Measurements from ENCODE around the gene KANK3. TPM values are rescaled to one million over a fixed set of nuclear protein-coding genes. Genes with fewer than 3 reads are reported as not detected.

The KANK3 gene
- total RNA-seq, 3 donors from 2014 or later (not counting 1 experiment from before 2014, with no cell fraction given) = 5.7 to 16.9 (median 8.4) TPM

DNA sequence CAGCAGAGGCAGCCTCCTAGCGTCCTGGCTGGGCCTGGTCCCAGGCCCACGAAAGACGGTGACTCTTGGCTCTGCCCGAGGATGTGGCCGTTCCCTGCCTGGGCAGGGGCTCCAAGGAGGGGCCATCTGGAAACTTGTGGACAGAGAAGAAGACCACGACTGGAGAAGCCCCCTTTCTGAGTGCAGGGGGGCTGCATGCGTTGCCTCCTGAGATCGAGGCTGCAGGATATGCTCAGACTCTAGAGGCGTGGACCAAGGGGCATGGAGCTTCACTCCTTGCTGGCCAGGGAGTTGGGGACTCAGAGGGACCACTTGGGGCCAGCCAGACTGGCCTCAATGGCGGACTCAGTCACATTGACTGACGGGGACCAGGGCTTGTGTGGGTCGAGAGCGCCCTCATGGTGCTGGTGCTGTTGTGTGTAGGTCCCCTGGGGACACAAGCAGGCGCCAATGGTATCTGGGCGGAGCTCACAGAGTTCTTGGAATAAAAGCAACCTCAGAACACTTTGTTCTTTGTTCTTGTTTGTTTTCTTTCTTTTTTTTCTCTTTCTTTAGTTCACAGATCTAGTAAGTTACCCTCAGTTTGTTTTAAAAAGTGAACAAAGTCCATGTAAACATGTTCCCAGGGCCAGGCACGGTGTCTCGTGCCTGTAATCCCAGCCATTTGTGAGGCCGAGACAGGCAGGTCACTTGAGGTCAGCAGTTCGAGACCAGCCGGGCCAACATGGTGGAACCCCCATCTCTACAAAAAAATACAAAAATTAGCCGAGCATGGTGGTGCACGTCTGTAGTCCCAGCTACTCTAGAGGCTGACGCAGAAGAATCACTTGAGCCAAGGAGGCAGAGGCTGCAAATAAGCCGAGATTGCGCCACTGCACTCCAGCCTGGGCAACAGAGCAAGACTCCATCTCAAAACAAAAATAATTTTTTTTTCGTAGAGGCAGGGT lies 31.1 kb upstream of the KANK3 start:
- 92% methylated on average over 26 of the region's 26 CpGs for WGBS (ENCODE audit: insufficient coverage)
- ATAC-seq (no peak), DNase-seq (no peak)
- Histone ChIP-seq H3K4me3 (ENCODE audit: low read length) (no peak overlapping the region), H3K9me3 (ENCODE audit: control insufficient read depth, insufficient read depth, low read length) (no peaks in the 10 kb centered on the region), H3K27me3 (ENCODE audit: control insufficient read depth, insufficient read depth, low read length) (no peaks in the 10 kb centered on the region), H3K4me1 (ENCODE audit: control insufficient read depth, insufficient read depth, low read length) (peaks cover 3% of the 10 kb centered on the region), H3K36me3 (ENCODE audit: control insufficient read depth, insufficient read depth, low read length) (no peaks in the 10 kb centered on the region), H3K27ac (ENCODE audit: low read length) (no peak overlapping the region)
- Mint-ChIP-seq H3K4me3 (no peak overlapping the region), H3K4me1 (no peaks in the 10 kb centered on the region), H3K27ac (no peak overlapping the region), H3K36me3 (no peaks in the 10 kb centered on the region), H3K9me3 (no peaks in the 10 kb centered on the region), H3K27me3 (ENCODE audit: low read depth in 2 of 2) (no peaks in the 10 kb centered on the region)
- TF ChIP-seq, protein P1, sequence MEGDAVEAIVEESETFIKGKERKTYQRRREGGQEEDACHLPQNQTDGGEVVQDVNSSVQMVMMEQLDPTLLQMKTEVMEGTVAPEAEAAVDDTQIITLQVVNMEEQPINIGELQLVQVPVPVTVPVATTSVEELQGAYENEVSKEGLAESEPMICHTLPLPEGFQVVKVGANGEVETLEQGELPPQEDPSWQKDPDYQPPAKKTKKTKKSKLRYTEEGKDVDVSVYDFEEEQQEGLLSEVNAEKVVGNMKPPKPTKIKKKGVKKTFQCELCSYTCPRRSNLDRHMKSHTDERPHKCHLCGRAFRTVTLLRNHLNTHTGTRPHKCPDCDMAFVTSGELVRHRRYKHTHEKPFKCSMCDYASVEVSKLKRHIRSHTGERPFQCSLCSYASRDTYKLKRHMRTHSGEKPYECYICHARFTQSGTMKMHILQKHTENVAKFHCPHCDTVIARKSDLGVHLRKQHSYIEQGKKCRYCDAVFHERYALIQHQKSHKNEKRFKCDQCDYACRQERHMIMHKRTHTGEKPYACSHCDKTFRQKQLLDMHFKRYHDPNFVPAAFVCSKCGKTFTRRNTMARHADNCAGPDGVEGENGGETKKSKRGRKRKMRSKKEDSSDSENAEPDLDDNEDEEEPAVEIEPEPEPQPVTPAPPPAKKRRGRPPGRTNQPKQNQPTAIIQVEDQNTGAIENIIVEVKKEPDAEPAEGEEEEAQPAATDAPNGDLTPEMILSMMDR (IDR thresholded peaks at IDR 0.05) = no peak
- intact Hi-C loops (cut with micrococcal nuclease) = no loop called here

DNA sequence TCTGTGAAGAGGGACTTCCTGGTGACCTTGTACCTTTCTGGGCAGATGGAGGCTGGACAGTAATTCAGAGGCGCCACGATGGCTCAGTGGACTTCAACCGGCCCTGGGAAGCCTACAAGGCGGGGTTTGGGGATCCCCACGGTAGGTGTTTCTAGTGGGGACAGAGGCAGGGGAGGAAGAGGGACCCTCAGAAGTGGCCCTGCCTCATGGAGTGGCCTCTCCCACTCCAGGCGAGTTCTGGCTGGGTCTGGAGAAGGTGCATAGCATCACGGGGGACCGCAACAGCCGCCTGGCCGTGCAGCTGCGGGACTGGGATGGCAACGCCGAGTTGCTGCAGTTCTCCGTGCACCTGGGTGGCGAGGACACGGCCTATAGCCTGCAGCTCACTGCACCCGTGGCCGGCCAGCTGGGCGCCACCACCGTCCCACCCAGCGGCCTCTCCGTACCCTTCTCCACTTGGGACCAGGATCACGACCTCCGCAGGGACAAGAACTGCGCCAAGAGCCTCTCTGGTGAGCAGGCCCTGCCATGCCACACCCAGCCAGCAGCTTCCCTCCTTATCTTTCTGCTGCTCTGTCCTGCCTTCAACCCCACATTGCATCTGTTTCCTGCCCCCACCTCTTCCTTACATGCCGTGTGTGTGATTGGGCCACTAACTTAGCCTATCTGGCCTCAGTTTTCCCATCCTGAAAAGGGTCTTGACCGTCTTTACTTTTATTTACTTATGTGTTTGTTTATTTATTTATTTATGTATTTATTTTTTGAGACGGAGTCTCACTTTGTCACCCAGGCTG lies 28.1 kb upstream of the KANK3 start:
- Histone ChIP-seq H3K27me3 (ENCODE audit: control insufficient read depth, insufficient read depth, low read length) (peaks cover 3% of the 10 kb centered on the region), H3K36me3 (ENCODE audit: control insufficient read depth, insufficient read depth, low read length) (no peaks in the 10 kb centered on the region), H3K27ac (ENCODE audit: low read length) (no peak overlapping the region), H3K4me3 (ENCODE audit: low read length) (no peak overlapping the region), H3K4me1 (ENCODE audit: control insufficient read depth, insufficient read depth, low read length) (no peaks in the 10 kb centered on the region), H3K9me3 (ENCODE audit: control insufficient read depth, insufficient read depth, low read length) (no peaks in the 10 kb centered on the region)
- H3K27me3 Mint-ChIP-seq (ENCODE audit: low read depth in 2 of 2) = peaks cover 0 to 11% of the 10 kb centered on the region in 2 donors
- no peak overlapping the region for H3K27ac Mint-ChIP-seq
- DNase-seq (no peak), ATAC-seq (no peak)
- H3K36me3 Mint-ChIP-seq = no peaks in the 10 kb centered on the region
- no peak overlapping the region for H3K4me3 Mint-ChIP-seq
- 86% methylated on average over 26 of the region's 28 CpGs for whole genome bisulfite sequencing (ENCODE audit: insufficient coverage)
- TF ChIP-seq, protein P1 (IDR thresholded peaks at IDR 0.05) = no peak
- no peaks in the 10 kb centered on the region for H3K9me3 Mint-ChIP-seq
- H3K4me1 Mint-ChIP-seq = no peaks in the 10 kb centered on the region
- intact Hi-C loops (cut with micrococcal nuclease) = no loop called here

DNA sequence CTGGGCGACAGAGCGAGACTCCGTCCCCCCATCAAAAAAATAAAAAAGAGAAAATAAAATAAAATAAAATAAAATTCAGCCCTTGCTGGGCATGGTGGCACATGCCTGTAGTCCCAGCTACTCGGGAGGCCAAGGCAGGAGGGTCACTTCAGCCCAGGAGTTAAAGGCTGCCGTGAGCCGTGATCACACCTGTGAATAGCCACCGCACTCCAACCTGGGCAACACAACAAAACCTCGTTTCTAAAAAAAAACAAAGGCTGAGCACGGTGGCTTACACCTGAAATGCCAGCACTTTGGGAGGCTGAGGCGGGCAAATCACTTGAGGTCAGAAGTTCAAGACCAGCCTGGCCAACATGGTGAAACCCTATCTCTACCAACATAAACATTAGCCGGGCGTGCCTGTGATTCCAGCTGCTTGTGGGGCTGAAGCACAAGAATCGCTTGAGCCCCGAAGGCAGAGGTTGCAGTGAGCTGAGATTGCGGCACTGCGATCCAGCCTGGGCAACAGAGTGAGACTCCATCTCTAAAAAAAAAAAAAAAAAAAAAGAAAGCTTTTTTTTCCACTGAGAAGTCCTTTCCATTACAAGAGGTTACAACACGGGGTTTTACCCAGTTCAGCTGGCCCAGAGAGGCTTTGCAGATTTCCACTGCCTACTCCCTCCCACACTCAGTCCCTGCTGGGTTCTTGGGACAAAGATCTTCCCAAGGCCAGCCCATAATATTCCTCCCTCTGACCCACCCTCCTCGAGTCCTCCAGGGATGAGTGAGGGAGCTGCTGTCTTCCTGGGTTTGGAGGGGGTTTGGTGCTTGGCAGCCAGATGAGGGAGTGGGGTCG lies 27.3 kb upstream of the KANK3 start:
- H3K27me3 ChIP-seq (ENCODE audit: control insufficient read depth, insufficient read depth, low read length) = peaks cover 3% of the 10 kb centered on the region
- H3K4me3 ChIP-seq (ENCODE audit: low read length) = no peak overlapping the region
- intact Hi-C loops (cut with micrococcal nuclease) = no loop called here
- H3K36me3 Mint-ChIP-seq = no peaks in the 10 kb centered on the region
- no peaks in the 10 kb centered on the region for H3K9me3 Mint-ChIP-seq
- ATAC-seq (no peak), DNase-seq (no peak)
- no peaks in the 10 kb centered on the region for H3K9me3 ChIP-seq (ENCODE audit: control insufficient read depth, insufficient read depth, low read length)
- WGBS (ENCODE audit: insufficient coverage) = 88% methylated on average over 16 of the region's 19 CpGs
- H3K4me1 Mint-ChIP-seq = peaks cover 0 to 3% of the 10 kb centered on the region in 2 donors
- no peaks in the 10 kb centered on the region for H3K36me3 ChIP-seq (ENCODE audit: control insufficient read depth, insufficient read depth, low read length)
- H3K27ac ChIP-seq (ENCODE audit: low read length) = no peak overlapping the region
- H3K4me3 Mint-ChIP-seq = no peak overlapping the region
- TF ChIP-seq, protein P1 (IDR thresholded peaks at IDR 0.05) = no peak
- peaks cover 6 to 15% of the 10 kb centered on the region in 2 donors for H3K27me3 Mint-ChIP-seq (ENCODE audit: low read depth in 2 of 2)
- H3K4me1 ChIP-seq (ENCODE audit: control insufficient read depth, insufficient read depth, low read length) = no peaks in the 10 kb centered on the region
- no peak overlapping the region for H3K27ac Mint-ChIP-seq

Data from natural killer cell (primary cell).